Measurements from ENCODE around the gene PIGK.

Gene PIGK

DNA sequence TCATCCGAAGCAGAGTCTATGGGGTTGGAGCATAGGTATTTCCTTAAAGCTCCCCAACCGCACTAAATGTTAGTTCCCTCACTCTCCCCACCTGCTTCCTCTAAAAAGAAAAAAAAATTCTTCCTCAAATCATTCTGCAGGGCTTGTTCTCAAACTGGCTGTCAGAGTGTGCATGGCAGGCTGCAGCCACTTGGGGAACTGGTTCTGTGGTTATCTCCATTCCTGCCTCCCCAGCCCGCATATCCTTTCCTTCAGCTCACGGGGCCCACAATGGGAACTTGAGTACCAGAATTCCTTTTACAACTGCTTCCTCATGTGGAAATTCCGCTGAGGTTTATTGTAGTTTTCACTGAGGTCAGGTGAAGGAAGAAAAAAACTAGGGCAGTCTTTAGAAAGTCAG is 159.2 kb downstream of the PIGK start:
- ChIA-PET POLR2A (ENCODE audit: low non-redundant PET) (no interaction called here), CTCF (interaction anchor here (0.6 to 0.9 kb wide), 2 partner anchors 10 to 72 kb away, joined by 3 read pairs; no protein-coding TSS in a partner anchor)
- no peak for DNase-seq (ENCODE audit: low spot score)
- H3K27ac ChIP-seq, result no peak overlapping the region
- TF ChIP-seq, protein P1, sequence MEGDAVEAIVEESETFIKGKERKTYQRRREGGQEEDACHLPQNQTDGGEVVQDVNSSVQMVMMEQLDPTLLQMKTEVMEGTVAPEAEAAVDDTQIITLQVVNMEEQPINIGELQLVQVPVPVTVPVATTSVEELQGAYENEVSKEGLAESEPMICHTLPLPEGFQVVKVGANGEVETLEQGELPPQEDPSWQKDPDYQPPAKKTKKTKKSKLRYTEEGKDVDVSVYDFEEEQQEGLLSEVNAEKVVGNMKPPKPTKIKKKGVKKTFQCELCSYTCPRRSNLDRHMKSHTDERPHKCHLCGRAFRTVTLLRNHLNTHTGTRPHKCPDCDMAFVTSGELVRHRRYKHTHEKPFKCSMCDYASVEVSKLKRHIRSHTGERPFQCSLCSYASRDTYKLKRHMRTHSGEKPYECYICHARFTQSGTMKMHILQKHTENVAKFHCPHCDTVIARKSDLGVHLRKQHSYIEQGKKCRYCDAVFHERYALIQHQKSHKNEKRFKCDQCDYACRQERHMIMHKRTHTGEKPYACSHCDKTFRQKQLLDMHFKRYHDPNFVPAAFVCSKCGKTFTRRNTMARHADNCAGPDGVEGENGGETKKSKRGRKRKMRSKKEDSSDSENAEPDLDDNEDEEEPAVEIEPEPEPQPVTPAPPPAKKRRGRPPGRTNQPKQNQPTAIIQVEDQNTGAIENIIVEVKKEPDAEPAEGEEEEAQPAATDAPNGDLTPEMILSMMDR (conservative IDR thresholded peaks at IDR 0.05; ENCODE audit: low read depth), result no peak

DNA sequence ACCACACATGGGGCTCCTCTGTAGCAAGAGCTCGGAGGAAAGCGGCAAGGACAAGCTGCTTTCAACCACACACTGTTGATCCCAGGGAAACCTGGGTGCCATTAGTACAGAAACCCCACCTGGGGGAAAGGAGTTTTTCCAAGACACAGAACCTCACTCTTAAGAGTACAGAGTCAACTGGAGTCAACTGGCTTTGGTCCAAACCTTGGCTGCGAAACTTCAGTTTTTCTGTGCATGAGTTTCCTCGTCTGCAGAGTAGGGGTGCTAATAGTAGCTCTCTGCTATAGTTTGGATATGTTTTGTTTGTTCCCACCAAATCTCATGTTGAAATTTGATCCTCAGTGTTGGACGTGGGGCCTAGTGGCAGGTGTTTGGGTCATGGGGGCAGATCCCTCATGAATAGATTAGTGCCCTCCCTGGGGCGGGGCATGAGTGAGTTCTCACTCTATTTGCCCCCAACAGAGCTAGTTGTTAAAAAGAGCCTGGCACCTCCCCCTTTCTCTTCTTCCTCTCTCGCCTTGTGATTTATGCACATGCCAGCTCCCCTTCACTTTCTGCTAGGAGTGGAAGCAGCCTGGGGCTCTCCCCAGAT is 161.1 kb downstream of the PIGK start:
- ChIA-PET POLR2A (ENCODE audit: low non-redundant PET) (no interaction called here), CTCF (no interaction called here)
- H3K27ac ChIP-seq, result no peak overlapping the region
- DNase-seq (ENCODE audit: low spot score), result no peak
- TF ChIP-seq, protein P1 (conservative IDR thresholded peaks at IDR 0.05; ENCODE audit: low read depth), result no peak

DNA sequence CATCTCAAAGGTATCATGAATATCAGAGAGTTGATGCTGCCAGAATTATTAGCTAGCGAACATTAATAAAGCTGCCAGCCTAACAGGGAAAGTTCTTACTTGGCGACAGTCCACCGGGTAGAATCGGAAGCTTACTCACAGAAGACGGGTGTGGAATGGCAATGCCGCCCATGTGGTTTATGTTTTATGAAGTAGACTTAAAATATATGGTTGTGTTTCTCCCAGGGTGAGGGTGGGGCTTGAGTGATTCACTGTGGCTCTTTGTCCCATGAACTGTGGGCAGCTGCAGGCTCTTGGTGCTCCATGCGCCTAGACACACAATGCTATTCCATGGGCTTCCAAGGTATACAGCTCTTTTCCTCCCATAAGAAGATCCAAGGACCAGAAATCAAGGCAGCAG is 162.7 kb downstream of the PIGK start:
- TF ChIP-seq, protein P1 (conservative IDR thresholded peaks at IDR 0.05; ENCODE audit: low read depth), result no peak
- POLR2A ChIA-PET (ENCODE audit: low non-redundant PET), result no interaction called here
- peak overlapping the region; percentile 63 for H3K27ac ChIP-seq
- CTCF ChIA-PET, result interaction anchor here (0.8 kb wide), 1 partner anchor 8 kb away, joined by 4 read pairs; no protein-coding TSS in a partner anchor
- peak; percentile 54 for DNase-seq (ENCODE audit: low spot score)

DNA sequence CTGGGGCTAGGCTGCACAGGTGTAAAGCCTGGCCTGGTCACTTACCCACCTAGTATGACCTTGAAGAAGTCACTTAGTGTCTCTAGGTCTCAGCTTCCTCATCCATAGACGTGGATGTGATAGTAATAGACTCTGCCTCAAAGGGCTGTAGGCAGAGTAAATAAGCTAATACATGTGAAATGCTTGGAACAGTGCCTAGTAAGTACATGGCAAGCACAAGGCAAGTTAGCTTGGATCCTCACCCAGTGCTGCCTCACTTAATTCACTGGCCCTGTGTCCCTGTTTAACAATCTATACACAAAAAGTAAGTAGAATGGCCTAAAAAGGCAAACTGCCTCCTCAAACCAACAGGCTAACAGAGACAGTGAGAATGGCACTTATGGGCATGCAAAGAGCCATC is 167.8 kb downstream of the PIGK start:
- TF ChIP-seq, protein P1 (conservative IDR thresholded peaks at IDR 0.05; ENCODE audit: low read depth), result no peak
- no peak overlapping the region for H3K27ac ChIP-seq
- ChIA-PET POLR2A (ENCODE audit: low non-redundant PET) (no interaction called here), CTCF (no interaction called here)
- no peak for DNase-seq (ENCODE audit: low spot score)

DNA sequence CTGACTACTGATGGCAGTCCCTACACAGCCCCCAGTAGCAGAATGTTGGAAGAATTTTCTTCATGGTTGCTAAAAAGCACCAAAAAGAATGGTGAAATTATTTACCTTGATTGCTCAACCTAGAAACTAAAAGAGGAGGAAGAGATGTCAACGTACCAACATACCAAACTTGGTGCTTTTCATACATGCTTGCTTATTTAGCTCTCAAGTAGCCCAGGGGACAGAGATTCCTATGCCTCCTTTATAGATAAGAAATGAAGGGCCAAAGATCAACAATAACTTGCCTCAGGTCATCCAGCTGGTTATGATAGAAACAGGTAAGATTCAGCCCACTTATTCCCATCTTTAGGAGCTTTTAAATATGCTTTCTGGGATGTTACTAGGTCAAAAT is 170.6 kb downstream of the PIGK start:
- ChIA-PET CTCF (interaction anchor here (0.6 to 0.8 kb wide), 3 partner anchors 8 to 852 kb away, joined by 3 to 4 read pairs (median 3); no protein-coding TSS in a partner anchor), POLR2A (ENCODE audit: low non-redundant PET) (no interaction called here)
- TF ChIP-seq, protein P1 (conservative IDR thresholded peaks at IDR 0.05; ENCODE audit: low read depth), result no peak
- H3K27ac ChIP-seq, result no peak overlapping the region
- DNase-seq (ENCODE audit: low spot score), result no peak

DNA sequence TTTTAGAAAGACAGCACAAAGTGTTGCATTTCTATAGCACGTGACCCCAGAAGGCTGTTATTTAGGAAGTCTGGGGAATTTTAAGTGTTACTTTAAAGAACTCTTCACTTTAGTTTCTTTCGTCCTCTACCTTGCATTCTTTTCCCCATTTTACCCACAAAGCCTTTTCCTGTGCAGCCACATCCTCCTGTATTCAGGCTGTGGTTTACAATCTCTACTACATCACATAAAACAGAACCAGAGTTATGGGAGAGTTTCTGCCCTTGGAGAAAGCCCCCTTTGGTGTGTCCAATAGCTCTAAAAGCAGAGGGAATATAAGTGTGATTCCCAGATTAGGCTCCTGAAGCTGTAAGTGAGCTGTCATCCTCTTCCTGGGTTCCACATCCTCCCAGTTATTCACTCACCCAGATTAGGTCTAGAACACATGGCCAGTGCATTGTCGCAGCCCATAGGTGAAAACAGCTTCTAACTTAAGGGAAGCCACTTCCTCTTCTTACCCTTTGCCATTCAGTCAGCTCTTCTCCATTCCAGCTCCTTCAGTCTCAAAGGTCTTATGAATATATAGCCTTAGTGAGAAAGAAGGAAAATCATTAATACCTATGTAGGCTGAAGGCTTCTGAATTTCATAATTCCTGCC is 171.1 kb downstream of the PIGK start:
- no peak for DNase-seq (ENCODE audit: low spot score)
- ChIA-PET CTCF (interaction anchor here (0.5 to 0.8 kb wide), 5 partner anchors 9 to 1207 kb away, joined by 3 to 4 read pairs (median 3); no protein-coding TSS in a partner anchor), POLR2A (ENCODE audit: low non-redundant PET) (no interaction called here)

More for the DNA sequence above, 171.1 kb downstream of the PIGK start:
- TF ChIP-seq, protein P1 (conservative IDR thresholded peaks at IDR 0.05; ENCODE audit: low read depth), result no peak
- H3K27ac ChIP-seq, result no peak overlapping the region
